HG03575 (cell line): ENCODE measurements around the gene CIAPIN1.

Source experiments
- ATAC-seq: cut with Tn5 transposase; IDR thresholded peaks from one replicate; pipeline ENCODE4 v1.9.1; 2021; ENCODE audit not compliant: unreplicated experiment, insufficient number of reproducible peaks, low FRiP score; ENCODE audit errors: extremely low read depth

Gene CIAPIN1

DNA sequence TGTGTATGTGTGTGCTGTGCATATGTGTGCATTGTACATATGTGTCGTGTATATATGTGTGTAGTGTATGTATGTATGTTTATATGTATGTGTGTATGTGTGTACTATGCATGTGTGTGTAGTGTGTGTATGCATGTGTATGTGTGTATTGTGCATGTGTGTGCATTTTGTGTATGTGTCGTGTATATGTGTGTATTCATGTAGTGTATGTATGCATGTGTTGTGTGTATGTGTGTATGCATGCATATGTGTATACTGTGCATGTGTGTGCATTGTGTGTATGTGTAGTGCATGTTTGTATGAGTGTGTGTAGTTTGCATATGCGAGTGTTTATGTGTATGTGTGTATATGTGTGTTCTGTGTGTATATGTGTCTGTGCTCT lies 58.1 kb downstream of the CIAPIN1 start:
- no peak for ATAC-seq

GRCh38 chr16:57388359-57389086 lies 58.7 kb downstream of the CIAPIN1 start:
- ATAC-seq, result no peak

DNA sequence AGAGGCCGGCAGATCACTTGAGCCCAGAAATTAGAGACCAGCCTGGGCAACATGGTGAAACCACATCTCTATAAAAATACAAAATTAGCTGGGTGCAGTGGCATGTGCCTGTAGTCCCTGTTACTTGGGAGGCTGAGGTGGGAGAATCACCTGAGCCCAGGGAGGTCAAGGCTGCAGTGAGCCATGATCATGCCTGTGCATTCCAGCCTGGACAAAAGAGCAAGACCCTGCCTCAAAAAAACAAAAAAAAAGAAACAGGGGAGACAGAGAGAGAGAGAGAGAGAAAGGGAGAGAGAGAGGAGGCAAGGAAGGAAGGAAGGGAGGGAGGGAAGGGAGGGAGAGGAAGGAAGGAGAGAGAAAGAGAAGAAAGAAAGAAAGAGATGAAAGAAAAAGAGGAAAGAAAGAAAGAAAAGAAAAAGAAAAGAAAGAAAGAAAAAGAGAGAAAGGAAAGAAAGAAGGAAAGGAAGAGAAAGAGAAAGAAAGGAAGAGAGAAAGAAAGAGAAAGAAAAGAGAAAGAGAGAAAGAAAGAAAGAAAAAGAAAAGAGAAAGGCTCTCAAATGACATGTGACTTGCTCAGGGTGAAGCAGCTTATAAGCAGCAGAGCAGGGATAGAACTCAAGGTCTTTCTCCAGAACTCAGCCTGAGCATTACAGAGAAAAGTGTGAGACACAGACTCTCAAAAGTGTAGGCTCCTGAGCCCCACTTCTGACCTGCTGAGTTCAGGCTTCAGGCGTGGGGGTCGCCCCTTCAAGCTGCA lies 59.4 kb downstream of the CIAPIN1 start:
- ATAC-seq, result no peak

GRCh38 chr16:57386381-57386951 lies 60.7 kb downstream of the CIAPIN1 start:
- ATAC-seq, result no peak

- no peak for ATAC-seq
Observed at GRCh38 chr16:57385083-57385482, 62.1 kb downstream of the CIAPIN1 start.

DNA sequence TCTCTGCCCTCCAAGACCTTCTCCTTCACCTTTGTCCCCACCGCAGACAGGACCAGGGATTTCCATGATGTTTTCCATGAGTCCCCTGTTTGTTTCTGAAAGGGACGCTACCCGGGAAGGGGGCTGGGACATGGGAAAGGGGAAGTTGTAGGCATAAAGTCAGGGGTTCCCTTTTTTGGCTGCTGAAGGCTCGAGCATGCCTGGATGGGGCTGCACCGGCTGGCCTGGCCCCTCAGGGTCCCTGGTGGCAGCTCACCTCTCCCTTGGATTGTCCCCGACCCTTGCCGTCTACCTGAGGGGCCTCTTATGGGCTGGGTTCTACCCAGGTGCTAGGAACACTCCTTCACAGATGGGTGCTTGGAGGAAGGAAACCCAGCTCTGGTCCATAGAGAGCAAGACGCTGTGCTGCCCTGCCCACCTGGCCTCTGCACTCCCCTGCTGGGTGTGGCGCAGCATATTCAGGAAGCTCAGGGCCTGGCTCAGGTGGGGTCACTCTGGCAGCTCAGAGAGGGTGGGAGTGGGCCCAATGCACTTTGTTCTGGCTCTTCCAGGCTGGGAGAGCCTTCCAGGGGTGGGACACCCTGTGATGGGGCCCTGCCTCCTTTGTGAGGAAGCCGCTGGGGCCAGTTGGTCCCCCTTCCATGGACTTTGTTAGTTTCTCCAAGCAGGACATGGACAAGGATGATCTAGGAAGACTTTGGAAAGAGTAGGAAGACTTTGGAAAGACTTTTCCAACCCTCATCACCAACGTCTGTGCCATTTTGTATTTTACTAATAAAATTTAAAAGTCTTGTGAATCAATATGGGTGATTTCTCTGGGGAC lies 62.7 kb downstream of the CIAPIN1 start:
- no peak for ATAC-seq

DNA sequence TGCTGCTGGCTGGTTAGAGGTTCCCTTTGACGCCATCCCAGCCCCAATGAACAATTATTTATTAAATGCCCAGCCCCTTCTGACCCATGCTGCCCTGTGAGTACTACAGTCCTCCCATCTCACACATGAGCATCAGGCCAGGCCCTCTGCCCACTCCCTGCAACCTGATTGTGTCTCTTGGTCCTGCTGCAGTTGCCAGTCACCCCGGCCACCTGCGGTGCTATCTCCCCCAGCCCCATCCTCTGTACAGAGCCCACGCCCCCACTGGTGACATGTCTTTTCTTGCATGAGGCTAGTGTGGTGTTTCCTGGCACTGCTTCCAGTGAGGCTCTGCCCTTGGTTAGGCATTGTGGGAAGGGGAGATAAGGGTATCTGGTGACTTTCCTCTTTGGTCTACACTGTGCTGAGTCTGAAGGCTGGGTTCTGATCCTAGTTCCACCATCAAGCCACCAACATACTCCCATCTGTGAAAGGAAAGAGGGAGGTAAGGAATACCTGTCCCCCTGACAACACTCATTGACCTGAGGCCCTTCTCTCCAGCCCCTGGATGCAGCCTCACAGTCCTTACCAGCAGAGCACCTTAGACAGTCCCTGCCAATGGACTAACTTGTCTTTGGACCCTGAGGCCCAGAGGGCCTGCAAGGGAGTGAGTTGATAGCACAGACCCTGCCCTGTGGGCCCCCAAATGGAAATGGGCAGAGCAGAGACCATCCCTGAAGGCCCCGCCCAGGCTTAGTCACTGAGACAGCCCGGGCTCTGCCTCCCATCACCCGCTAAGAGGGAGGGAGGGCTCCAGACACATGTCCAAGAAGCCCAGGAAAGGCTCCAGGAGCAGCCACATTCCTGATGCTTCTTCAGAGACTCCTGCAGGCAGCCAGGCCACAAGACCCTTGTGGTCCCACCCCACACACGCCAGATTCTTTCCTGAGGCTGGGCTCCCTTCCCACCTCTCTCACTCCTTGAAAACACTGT lies 63.6 kb downstream of the CIAPIN1 start:
- ATAC-seq, result no peak

DNA sequence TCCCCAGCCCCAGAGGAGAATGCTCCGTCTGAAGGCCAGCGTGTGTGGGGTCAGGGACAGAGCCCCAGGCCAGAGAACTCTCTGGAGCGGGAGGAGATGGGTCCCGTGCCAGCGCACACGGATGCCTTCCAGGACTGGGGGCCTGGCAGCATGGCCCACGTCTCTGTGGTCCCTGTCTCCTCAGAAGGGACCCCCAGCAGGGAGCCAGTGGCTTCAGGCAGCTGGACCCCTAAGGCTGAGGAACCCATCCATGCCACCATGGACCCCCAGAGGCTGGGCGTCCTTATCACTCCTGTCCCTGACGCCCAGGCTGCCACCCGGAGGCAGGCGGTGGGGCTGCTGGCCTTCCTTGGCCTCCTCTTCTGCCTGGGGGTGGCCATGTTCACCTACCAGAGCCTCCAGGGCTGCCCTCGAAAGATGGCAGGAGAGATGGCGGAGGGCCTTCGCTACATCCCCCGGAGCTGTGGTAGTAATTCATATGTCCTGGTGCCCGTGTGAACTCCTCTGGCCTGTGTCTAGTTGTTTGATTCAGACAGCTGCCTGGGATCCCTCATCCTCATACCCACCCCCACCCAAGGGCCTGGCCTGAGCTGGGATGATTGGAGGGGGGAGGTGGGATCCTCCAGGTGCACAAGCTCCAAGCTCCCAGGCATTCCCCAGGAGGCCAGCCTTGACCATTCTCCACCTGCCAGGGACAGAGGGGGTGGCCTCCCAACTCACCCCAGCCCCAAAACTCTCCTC lies 64.5 kb downstream of the CIAPIN1 start:
- ATAC-seq, result no peak

- no peak for ATAC-seq
Observed at GRCh38 chr16:57381791-57382534, 65.2 kb downstream of the CIAPIN1 start.

- ATAC-seq, result no peak
Observed at GRCh38 chr16:57380671-57381462, 66.3 kb downstream of the CIAPIN1 start.

DNA sequence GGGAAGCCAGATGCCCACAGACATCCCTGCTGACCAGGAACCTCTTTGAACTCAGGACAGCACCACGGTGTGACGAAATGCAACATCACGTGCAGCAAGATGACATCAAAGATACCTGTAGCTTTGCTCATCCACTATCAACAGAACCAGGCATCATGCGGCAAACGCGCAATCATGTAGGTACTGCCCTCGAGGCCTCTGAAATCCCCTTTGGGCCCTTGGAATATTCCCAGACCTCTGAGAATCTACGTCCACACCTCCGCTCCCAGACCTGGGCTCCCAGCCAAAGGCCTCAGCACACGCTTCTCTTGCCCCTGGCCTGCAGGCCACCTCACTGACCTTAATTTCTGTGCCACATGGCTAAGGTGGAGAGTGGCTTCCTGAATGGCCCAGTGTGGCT lies 67.6 kb downstream of the CIAPIN1 start:
- no peak for ATAC-seq
